IMR-90 (cell line): ENCODE results near the gene EML6. TPM values are rescaled to one million over a fixed set of nuclear protein-coding genes. Genes with fewer than 3 reads are reported as not detected.

Source experiments
- ATAC-seq: fragments of 200-7000 bp; cut with Tn5 transposase; 2 replicates; pipeline ENCODE4 v1.9.1; 2020; ENCODE audit warnings: low read depth, mild to moderate bottlenecking, moderate library complexity
- BruUV-seq: library from RNA; stranded (reverse); fragments of 400-500 nt; replicated peaks from 2 replicates; lab custom pipeline; 2021; lab: Mats Ljungman, UMichigan
- CTCF ChIA-PET: fragments of 300-600 bp; formaldehyde crosslinking; extraction: SDS; loops from one replicate; lab custom pipeline; 2021; ENCODE audit warnings: antibody characterized with exemption; lab: Yijun Ruan, JAX
- POLR2A ChIA-PET: fragments of 300-600 bp; sonication (Branson Sonifier 250); formaldehyde crosslinking; loops from one replicate; lab custom pipeline; 2022; ENCODE audit warnings: antibody characterized with exemption; ENCODE audit not compliant: unreplicated experiment; lab: Charles Lee
- DNase-seq: peaks from one replicate; pipeline ENCODE4 v3.0.0; 2013
- H2AFZ ChIP-seq: replicated peaks from 2 replicates; pipeline ENCODE3; 2013; ENCODE audit warnings: low read length, mild to moderate bottlenecking; ENCODE audit not compliant: poor library complexity
- H2AK5ac ChIP-seq: 2 replicates; pipeline ENCODE4 v1.6.1; 2013; ENCODE audit warnings: low read depth, low read length, inconsistent platforms
- H2AK9ac ChIP-seq: replicated peaks from 2 replicates; pipeline ENCODE3; 2013; ENCODE audit warnings: mild to moderate bottlenecking, low read depth, low read length, moderate library complexity; ENCODE audit not compliant: poor library complexity
- H2BK120ac ChIP-seq: 2 replicates; pipeline ENCODE4 v1.6.1; 2013; ENCODE audit warnings: low read depth, low read length, inconsistent platforms
- H2BK15ac ChIP-seq: 3 replicates; pipeline ENCODE4 v1.6.1; 2013; ENCODE audit warnings: low read depth, low read length, inconsistent platforms
- H2BK20ac ChIP-seq: 2 replicates; pipeline ENCODE4 v1.6.1; 2013; ENCODE audit warnings: low read depth, mild to moderate bottlenecking, inconsistent platforms, low read length, moderate library complexity
- H2BK5ac ChIP-seq: 2 replicates; pipeline ENCODE4 v1.6.1; 2013; ENCODE audit warnings: mild to moderate bottlenecking, low read depth, low read length, inconsistent platforms; ENCODE audit not compliant: poor library complexity, severe bottlenecking
- H3K14ac ChIP-seq: replicated peaks from 2 replicates; pipeline ENCODE4 v1.6.1; 2013; ENCODE audit warnings: low read depth, low read length, inconsistent platforms
- H3K18ac ChIP-seq: 2 replicates; pipeline ENCODE4 v1.6.1; 2013; ENCODE audit warnings: low read depth, low read length, control low read depth
- H3K23ac ChIP-seq: 2 replicates; pipeline ENCODE4 v1.6.1; 2013; ENCODE audit warnings: low read depth, low read length, inconsistent platforms
- H3K27ac ChIP-seq: 2 replicates; pipeline ENCODE4 v1.5.1; 2013; ENCODE audit warnings: mild to moderate bottlenecking, control low read depth, low read length; ENCODE audit not compliant: insufficient read depth
- H3K27me3 ChIP-seq: 2 replicates; pipeline ENCODE4 v1.6.1; 2013; ENCODE audit warnings: low read length; ENCODE audit not compliant: control insufficient read depth, insufficient read depth
- H3K36me3 ChIP-seq: 2 replicates; pipeline ENCODE4 v1.6.1; 2013; ENCODE audit warnings: low read length, mixed read lengths; ENCODE audit not compliant: control insufficient read depth, insufficient read depth
- H3K4ac ChIP-seq: 2 replicates; pipeline ENCODE4 v1.6.1; 2013; ENCODE audit warnings: low read depth, low read length, inconsistent platforms
- H3K4me1 ChIP-seq: 2 replicates; pipeline ENCODE4 v1.6.1; 2013; ENCODE audit warnings: low read length, mixed read lengths; ENCODE audit not compliant: control insufficient read depth, insufficient read depth
- H3K4me2 ChIP-seq: 2 replicates; pipeline ENCODE4 v1.6.1; 2013; ENCODE audit warnings: low read depth, mild to moderate bottlenecking, control low read depth, low read length, moderate library complexity
- H3K4me3 ChIP-seq: 2 replicates; pipeline ENCODE4 v1.5.1; 2013; ENCODE audit warnings: low read depth, mild to moderate bottlenecking, control low read depth, low read length, moderate library complexity; ENCODE audit not compliant: insufficient read depth
- H3K56ac ChIP-seq: 2 replicates; pipeline ENCODE4 v1.6.1; 2013; ENCODE audit warnings: low read length, inconsistent platforms; ENCODE audit not compliant: insufficient read depth; ENCODE audit errors: extremely low read depth
- H3K79me1 ChIP-seq, 2 experiments: 2 replicates each; pipeline ENCODE4 v1.6.1; 2013; ENCODE audit warnings: low read length in 2 of 2, inconsistent platforms in 1 of 2, low read depth in 1 of 2
- H3K9ac ChIP-seq: 2 replicates; pipeline ENCODE4 v1.6.1; 2013; ENCODE audit warnings: low read depth, low read length, control low read depth
- H3K9me1 ChIP-seq: 2 replicates; pipeline ENCODE4 v1.6.1; 2013; ENCODE audit warnings: low read length, inconsistent platforms; ENCODE audit not compliant: insufficient read depth
- H3K9me3 ChIP-seq: 2 replicates; pipeline ENCODE4 v1.6.1; 2013; ENCODE audit warnings: low read length; ENCODE audit not compliant: control insufficient read depth, insufficient read depth
- H4K20me1 ChIP-seq: 2 replicates; pipeline ENCODE4 v1.6.1; 2013; ENCODE audit warnings: low read length, inconsistent platforms; ENCODE audit not compliant: insufficient read depth
- H4K5ac ChIP-seq: 2 replicates; pipeline ENCODE4 v1.6.1; 2013; ENCODE audit warnings: mild to moderate bottlenecking, low read depth, low read length, control low read depth
- H4K8ac ChIP-seq, 2 experiments: 2 replicates each; pipeline ENCODE4 v1.6.1; 2013; ENCODE audit warnings: low read depth in 2 of 2, low read length in 2 of 2, control low read depth in 1 of 2, inconsistent platforms in 1 of 2
- H4K91ac ChIP-seq: 2 replicates; pipeline ENCODE4 v1.6.1; 2013; ENCODE audit warnings: low read depth, low read length, inconsistent platforms; ENCODE audit not compliant: insufficient read depth
- BHLHE40 ChIP-seq: fragments of 150-350 bp; IDR thresholded peaks from 2 replicates; pipeline ENCODE4 v1.6.1; 2016; ENCODE audit warnings: mild to moderate bottlenecking, low read depth, low read length
- CEBPB ChIP-seq: IDR thresholded peaks from 2 replicates; pipeline ENCODE4 v1.6.1; 2012; ENCODE audit warnings: low read depth, low read length, improper control_type of control experiment
- CHD1 ChIP-seq: IDR thresholded peaks from 2 replicates; pipeline ENCODE4 v1.6.1; 2012; ENCODE audit warnings: low read depth, low read length, improper control_type of control experiment
- CTCF ChIP-seq: conservative IDR thresholded peaks from 2 replicates; pipeline ENCODE4 v1.5.1; 2012; ENCODE audit warnings: mild to moderate bottlenecking, low read depth, low read length, improper control_type of control experiment
- FOS ChIP-seq: fragments of 150-350 bp; IDR thresholded peaks from 2 replicates; pipeline ENCODE4 v1.6.1; 2016; ENCODE audit warnings: low read depth, low read length
- MAFK ChIP-seq: IDR thresholded peaks from 2 replicates; pipeline ENCODE4 v1.6.1; 2012; ENCODE audit warnings: low read depth, low read length, improper control_type of control experiment
- MXI1 ChIP-seq: IDR thresholded peaks from 2 replicates; pipeline ENCODE4 v1.6.1; 2012; ENCODE audit warnings: low read depth, mild to moderate bottlenecking, low read length, moderate library complexity, borderline replicate concordance
- NFE2L2 ChIP-seq: fragments of 150-350 bp; IDR thresholded peaks from 2 replicates; pipeline ENCODE4 v1.6.1; 2016; ENCODE audit warnings: low read depth, mild to moderate bottlenecking, low read length
- POLR2A ChIP-seq: IDR thresholded peaks from 2 replicates; pipeline ENCODE4 v1.6.1; 2012; ENCODE audit warnings: mild to moderate bottlenecking, low read depth, low read length
- RAD21 ChIP-seq: IDR thresholded peaks from 2 replicates; pipeline ENCODE4 v1.6.1; 2012; ENCODE audit warnings: low read length, improper control_type of control experiment
- RCOR1 ChIP-seq: IDR thresholded peaks from 2 replicates; pipeline ENCODE4 v1.6.1; 2012; ENCODE audit warnings: mild to moderate bottlenecking, low read length, improper control_type of control experiment; ENCODE audit not compliant: insufficient replicate concordance
- RFX5 ChIP-seq: IDR thresholded peaks from 2 replicates; pipeline ENCODE4 v1.8.0; 2012; ENCODE audit warnings: low read depth, mild to moderate bottlenecking, low read length, moderate library complexity
- SMC3 ChIP-seq: fragments of 150-350 bp; IDR thresholded peaks from 2 replicates; pipeline ENCODE4 v1.6.1; 2016; ENCODE audit warnings: low read depth, mild to moderate bottlenecking, antibody characterized with exemption, low read length, moderate library complexity
- WGBS, 2 experiments: methylation state at CpG; one replicate each; pipeline versions ENCODE4 v1.1.5 to v1.1.7; 2013; ENCODE audit warnings: missing lambda C conversion rate in 2 of 2; ENCODE audit not compliant: insufficient read length in 1 of 2; ENCODE audit errors: extremely low coverage in 2 of 2; 5-methylcytosine and 5-hydroxymethylcytosine counted together
- dilution Hi-C: fragments of 300-500 bp; cut with HindIII; formaldehyde crosslinking; loops from one replicate; pipeline ENCODE4 v1.14.3; 2018; ENCODE audit warnings: low sequenced_read_pairs; ENCODE audit not compliant: unreplicated experiment
- in situ Hi-C: fragments of 300-500 bp; cut with MboI; formaldehyde crosslinking; loops from 3 replicates; pipeline ENCODE4 v1.14.3; 2019; ENCODE audit warnings: low sequenced_read_pairs, inconsistent platforms, mixed read lengths
- intact Hi-C: fragments of 100-400 bp; cut with micrococcal nuclease; formaldehyde crosslinking; loops from 2 replicates; pipeline ENCODE4 v1.10.0; 2022
- polyA plus RNA-seq, 3 experiments: library from polyadenylated mRNA; depleted of rRNA; stranded (reverse); fragments of >200 nt; gene quantifications; 2 replicates each; pipeline ENCODE4 v1.2.3, GENCODE V29; 2012; ENCODE audit warnings: low replicate concordance in 1 of 3
- total RNA-seq: library from RNA; depleted of rRNA; stranded (reverse); fragments of >200 nt; gene quantifications from 2 replicates; pipeline ENCODE4 v1.2.3, GENCODE V29; 2012
- TF ChIP-seq, protein P1 (sequence below): fragments of 150-350 bp; IDR thresholded peaks from 2 replicates; pipeline ENCODE4 v1.6.1; 2017; ENCODE audit warnings: mild to moderate bottlenecking, antibody characterized with exemption, low read length, low read depth
- TF ChIP-seq, protein P2 (sequence below): fragments of 150-350 bp; IDR thresholded peaks from 2 replicates; pipeline ENCODE4 v1.6.1; 2016; ENCODE audit warnings: low read depth, mild to moderate bottlenecking, low read length, moderate library complexity, borderline replicate concordance

The EML6 gene
- total and polyA plus RNA-seq, 2 of the 4 experiments (the other 2 are of a cell fraction): 0.18 to 0.19 TPM

- Histone ChIP-seq H2AFZ (no peak overlapping the region), H3K4ac (no peak overlapping the region), H2AK5ac (no peak overlapping the region), H3K18ac (no peak overlapping the region), H3K27me3 (peaks cover 3% of the 10 kb centered on the region; the same call in 1 of the 2 replicates), H3K14ac (no peak overlapping the region), H3K79me1 (no peaks in the 10 kb centered on the region), H3K56ac (no peak overlapping the region), H4K5ac (no peak overlapping the region), H3K4me1 (no peaks in the 10 kb centered on the region), H4K91ac (no peak overlapping the region), H3K36me3 (no peaks in the 10 kb centered on the region), H2BK5ac (no peak overlapping the region), H3K9me1 (no peaks in the 10 kb centered on the region), H3K4me3 (no peak overlapping the region), H4K8ac (no peak overlapping the region), H3K23ac (no peak overlapping the region), H3K4me2 (no peak overlapping the region), H2AK9ac (no peak overlapping the region), H2BK15ac (no peak overlapping the region), H3K9me3 (no peaks in the 10 kb centered on the region), H2BK20ac (no peak overlapping the region), H2BK120ac (no peak overlapping the region), H3K27ac (no peak overlapping the region), H3K9ac (no peak overlapping the region), H4K20me1 (no peaks in the 10 kb centered on the region)
- dilution Hi-C loops: no loop called here
- no CpG with 5 or more reads among the region's 1 CpG for WGBS, 2 experiments
- ChIA-PET CTCF (interaction anchor here (1.9 kb wide), 1 partner anchor 80 kb away, joined by 4 read pairs; no protein-coding TSS in a partner anchor), POLR2A (interaction anchor here (0.6 kb wide), 1 partner anchor 24 kb away, joined by 3 read pairs; no protein-coding TSS in a partner anchor)
- ATAC-seq: no peak
- DNase-seq: no peak
- in situ Hi-C loops: no loop called here
- TF ChIP-seq FOS: no peak
- TF ChIP-seq CTCF: no peak
- TF ChIP-seq, protein P1, sequence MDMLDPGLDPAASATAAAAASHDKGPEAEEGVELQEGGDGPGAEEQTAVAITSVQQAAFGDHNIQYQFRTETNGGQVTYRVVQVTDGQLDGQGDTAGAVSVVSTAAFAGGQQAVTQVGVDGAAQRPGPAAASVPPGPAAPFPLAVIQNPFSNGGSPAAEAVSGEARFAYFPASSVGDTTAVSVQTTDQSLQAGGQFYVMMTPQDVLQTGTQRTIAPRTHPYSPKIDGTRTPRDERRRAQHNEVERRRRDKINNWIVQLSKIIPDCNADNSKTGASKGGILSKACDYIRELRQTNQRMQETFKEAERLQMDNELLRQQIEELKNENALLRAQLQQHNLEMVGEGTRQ: no peak
- no peak for TF ChIP-seq BHLHE40
- no peak for TF ChIP-seq MXI1
- TF ChIP-seq, protein P2, sequence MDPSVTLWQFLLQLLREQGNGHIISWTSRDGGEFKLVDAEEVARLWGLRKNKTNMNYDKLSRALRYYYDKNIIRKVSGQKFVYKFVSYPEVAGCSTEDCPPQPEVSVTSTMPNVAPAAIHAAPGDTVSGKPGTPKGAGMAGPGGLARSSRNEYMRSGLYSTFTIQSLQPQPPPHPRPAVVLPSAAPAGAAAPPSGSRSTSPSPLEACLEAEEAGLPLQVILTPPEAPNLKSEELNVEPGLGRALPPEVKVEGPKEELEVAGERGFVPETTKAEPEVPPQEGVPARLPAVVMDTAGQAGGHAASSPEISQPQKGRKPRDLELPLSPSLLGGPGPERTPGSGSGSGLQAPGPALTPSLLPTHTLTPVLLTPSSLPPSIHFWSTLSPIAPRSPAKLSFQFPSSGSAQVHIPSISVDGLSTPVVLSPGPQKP: no peak
- no peak for TF ChIP-seq RFX5
- TF ChIP-seq CHD1: no peak
- no peak for TF ChIP-seq MAFK
- no peak for TF ChIP-seq RCOR1
- no peak for TF ChIP-seq SMC3
- no peak for TF ChIP-seq POLR2A
- no peak for TF ChIP-seq CEBPB
- TF ChIP-seq NFE2L2: no peak
- no peak for TF ChIP-seq RAD21
- intact Hi-C loops: no loop called here
- no TSS peak for BruUV-seq
Observed at GRCh38 chr2:54758951-54759350, 35.5 kb downstream of the EML6 start.
